ENCODE results near the gene DAPK2.

The DAPK2 gene

DNA sequence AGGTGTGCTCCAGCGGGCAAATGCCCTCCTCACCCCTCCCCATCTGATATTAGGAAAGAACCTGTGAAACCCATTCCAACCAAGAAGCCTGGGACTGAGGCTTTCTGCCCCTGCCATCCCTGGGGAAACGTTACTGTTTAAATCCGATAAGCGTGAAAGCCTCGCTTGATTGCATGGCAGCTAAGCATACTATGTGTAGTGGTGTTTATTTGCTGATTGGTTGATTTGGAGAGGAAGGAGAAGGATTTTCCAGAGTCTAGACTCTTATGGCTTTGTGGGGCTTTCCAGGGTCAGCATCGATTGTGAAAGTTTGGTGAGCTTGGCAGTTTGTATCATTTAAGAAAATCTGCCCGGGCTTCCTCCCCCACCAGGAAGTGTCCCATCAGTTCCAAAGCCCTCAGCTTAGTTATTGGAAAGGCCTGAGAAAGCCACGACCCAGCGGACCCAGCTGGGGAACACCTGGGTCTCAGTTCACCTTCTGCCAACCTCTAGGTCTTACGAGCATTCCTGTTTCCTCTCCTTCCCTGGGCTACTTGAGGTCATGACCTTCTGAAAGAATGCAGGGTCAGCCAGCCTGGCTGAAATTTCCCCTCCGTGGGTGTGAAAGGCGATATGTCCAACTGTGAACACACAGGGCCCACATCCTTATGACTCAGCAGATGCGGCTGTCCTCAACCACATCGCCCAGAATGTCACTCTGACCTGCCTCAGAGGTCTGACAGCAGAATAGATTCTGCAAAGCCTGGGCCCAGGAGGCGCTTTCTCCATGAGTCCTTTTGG is 149.8 kb downstream of the DAPK2 start:
- DNase-seq (ENCODE audit: low read depth in 1 of 2, low spot score in 1 of 2): no peak

- no peak for DNase-seq (ENCODE audit: low read depth in 1 of 2, low spot score in 1 of 2)
These were observed 150.5 kb downstream of the DAPK2 start for GRCh38 chr15:63895787-63896218.

GRCh38 chr15:63895194-63895593 is 151.1 kb downstream of the DAPK2 start:
- no peak for DNase-seq (ENCODE audit: low read depth in 1 of 2, low spot score in 1 of 2)

- no peak for DNase-seq (ENCODE audit: low read depth in 1 of 2, low spot score in 1 of 2)
These were observed 151.7 kb downstream of the DAPK2 start for GRCh38 chr15:63894662-63894949.

GRCh38 chr15:63893866-63894661 is 152.2 kb downstream of the DAPK2 start:
- DNase-seq (ENCODE audit: low read depth in 1 of 2, low spot score in 1 of 2): no peak

DNA sequence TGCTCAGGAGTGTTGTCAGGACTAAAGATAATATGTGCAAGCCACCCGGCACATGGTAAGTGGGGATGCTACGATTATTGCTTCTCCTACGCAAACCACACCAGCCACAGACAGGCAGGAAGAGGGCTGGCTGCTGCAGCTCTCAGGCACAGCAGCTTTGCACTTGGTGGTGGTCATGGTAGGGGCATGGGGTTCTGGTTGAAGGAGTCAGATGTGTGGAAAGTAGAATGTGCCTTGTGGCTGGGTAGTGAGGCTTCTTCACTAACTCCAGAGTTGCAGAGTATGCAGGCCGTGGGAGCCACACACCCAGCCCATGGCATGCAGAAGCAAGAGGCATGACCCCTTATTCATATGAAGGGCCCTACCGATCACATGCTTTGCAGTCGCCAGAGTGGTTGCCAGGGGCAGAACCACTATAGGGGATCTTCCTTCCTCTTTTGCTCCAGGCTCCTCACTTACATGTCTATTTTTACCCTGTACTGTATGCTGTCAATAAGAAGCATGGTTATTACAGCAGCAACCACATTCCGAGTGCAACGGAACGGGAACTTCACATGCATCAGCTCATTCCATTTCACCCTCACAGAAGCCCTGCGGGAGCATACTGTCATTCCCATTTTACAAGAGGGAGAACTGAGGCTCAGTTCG is 153.4 kb downstream of the DAPK2 start:
- peak; percentile 31 to 33 for DNase-seq (ENCODE audit: low read depth in 1 of 2, low spot score in 1 of 2)

- DNase-seq (ENCODE audit: low read depth in 1 of 2, low spot score in 1 of 2): no peak
These were observed 154.5 kb downstream of the DAPK2 start for GRCh38 chr15:63891768-63892133.

GRCh38 chr15:63891079-63891767 is 155.1 kb downstream of the DAPK2 start:
- DNase-seq (ENCODE audit: low read depth in 1 of 2, low spot score in 1 of 2): peak; percentile 40 to 66

DNA sequence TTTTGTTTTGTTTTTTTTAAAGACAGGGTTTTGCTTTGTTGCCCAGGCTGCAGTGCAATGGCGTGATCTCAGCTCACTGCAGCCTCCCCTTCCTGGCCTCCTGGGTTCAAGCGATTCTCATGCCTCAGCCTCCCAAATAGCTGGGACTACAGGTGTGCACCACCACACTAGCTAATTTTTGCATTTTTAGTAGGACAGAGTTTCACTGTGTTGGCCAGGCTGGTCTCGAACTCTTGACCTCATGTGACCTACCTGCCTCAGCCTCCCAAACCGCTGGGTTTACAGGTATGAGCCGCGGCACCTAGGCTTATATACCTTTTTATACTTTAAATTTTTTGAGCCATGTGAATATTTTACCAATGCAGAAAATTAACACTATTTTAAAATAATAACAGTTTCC is 155.7 kb downstream of the DAPK2 start:
- DNase-seq (ENCODE audit: low read depth in 1 of 2, low spot score in 1 of 2): no peak

- DNase-seq (ENCODE audit: low read depth in 1 of 2, low spot score in 1 of 2): no peak
These were observed 156.5 kb downstream of the DAPK2 start for GRCh38 chr15:63889831-63890230.

GRCh38 chr15:63888823-63889222 is 157.5 kb downstream of the DAPK2 start:
- no peak for DNase-seq (ENCODE audit: low read depth in 1 of 2, low spot score in 1 of 2)

GRCh38 chr15:63888146-63888545 is 158.1 kb downstream of the DAPK2 start:
- DNase-seq (ENCODE audit: low read depth in 1 of 2, low spot score in 1 of 2): no peak

DNA sequence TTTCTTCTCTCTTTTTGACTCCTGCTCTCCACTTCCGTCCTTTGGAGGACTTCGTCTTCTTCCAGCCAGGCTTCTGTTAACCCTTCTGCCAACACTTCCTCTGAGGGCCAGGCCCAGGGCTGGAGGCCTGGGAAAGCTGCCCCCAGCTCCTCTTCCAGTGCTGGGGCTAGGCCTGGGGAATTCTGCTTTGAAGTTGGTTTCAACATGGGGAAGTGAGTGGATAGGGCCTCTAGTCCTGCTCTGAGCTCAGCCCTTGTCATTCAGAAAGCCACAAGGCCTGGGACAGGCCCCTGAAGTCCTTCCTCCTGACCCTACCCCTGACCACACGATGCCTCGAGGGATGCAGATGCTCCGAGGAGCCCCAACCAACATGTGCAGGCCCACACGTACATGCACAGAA is 158.7 kb downstream of the DAPK2 start:
- DNase-seq (ENCODE audit: low read depth in 1 of 2, low spot score in 1 of 2): no peak

GRCh38 chr15:63884953-63885352 is 161.3 kb downstream of the DAPK2 start:
- DNase-seq (ENCODE audit: low read depth in 1 of 2, low spot score in 1 of 2): no peak

GRCh38 chr15:63881431-63881830 is 164.9 kb downstream of the DAPK2 start:
- DNase-seq (ENCODE audit: low read depth in 1 of 2, low spot score in 1 of 2): no peak

DNA sequence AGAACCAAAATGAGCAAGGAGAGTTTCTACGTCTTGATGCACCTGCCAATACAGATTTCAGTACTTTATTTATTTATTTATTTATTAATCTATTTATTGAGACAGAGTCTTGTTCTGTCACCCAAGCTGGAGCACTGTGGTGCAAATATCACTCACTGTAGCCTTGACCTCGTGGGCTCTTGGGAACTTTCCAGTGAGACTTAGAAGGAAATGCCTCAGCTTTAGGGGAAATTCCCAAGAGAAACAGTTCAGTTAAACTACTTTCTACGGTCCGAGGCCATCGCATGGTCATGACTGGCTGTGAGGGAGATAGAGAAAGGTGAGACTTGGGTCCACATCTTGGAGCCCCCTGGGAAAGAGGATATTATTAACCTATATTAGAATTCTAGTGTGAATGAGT is 165.5 kb downstream of the DAPK2 start:
- DNase-seq (ENCODE audit: low read depth in 1 of 2, low spot score in 1 of 2): no peak

- no peak for DNase-seq (ENCODE audit: low read depth in 1 of 2, low spot score in 1 of 2)
These were observed 166.3 kb downstream of the DAPK2 start for GRCh38 chr15:63879995-63880394.

DNA sequence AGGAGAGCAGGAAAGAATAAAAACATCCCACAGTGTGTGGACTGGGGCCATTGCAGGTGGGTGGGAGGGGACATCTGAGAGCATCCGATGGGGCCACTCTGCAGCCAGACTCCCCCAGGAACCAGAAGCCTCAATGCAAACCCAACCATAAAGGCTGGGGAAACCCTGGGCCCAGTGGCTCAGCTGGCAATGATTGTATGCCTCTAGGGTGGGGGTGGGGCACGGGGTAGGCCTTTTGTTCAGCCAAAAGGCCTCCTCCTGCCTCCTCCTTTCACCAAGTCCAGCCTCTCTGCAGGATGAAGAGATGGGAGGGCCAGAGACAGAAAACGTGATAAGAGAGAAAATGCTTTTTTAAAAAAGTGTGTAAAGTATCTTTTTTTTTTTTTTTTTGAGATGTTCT is 167.1 kb downstream of the DAPK2 start:
- no peak for DNase-seq (ENCODE audit: low read depth in 1 of 2, low spot score in 1 of 2)

GRCh38 chr15:63877713-63878271 is 168.5 kb downstream of the DAPK2 start:
- DNase-seq (ENCODE audit: low read depth in 1 of 2, low spot score in 1 of 2): no peak

DNA sequence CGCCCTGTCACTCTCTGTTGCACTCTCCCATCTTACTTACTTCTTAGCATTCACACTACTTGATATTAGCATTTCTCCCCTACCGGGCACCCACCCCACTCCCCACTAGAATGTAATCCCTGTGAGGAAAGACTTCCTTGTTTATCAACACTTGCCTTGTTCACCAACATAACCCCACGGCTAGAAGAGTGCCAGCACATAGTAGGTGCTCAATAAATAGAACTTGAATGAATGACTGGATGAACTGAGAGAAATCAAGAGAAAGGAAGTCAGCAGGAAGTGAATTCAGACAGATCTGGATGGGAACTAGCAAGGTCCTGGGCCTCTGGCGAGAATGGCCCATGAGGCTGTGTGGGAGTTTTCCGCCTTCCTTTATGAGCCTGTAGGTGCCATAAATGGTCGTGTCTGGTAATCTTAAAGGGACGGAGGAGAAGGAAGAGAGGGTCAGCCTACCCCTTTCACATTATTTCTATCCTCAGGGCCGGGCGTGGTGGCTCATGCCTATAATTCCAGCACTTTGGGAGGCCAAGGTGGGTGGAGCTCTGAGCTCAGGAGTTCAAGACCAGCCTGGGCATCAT is 170.1 kb downstream of the DAPK2 start:
- no peak for DNase-seq (ENCODE audit: low read depth in 1 of 2, low spot score in 1 of 2)

DNA sequence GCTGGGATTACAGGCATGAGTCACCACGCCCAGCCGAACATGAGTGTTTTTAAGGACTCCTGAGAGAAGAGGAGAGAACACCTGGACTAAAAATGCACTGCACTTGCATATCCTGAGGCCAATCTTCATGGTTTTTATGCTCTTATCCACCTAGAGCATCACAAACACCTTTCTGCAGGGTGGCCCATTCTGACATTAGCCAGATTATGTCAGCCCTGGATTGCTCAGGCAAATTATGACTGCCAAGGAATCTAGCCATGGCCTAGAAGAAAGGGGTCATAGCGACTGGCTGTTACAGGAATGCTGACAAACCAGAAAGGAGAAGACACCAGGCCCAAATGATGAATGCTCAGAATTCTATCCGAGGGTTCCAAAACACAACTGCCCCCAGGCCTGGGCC is 171.7 kb downstream of the DAPK2 start:
- no peak for DNase-seq (ENCODE audit: low read depth in 1 of 2, low spot score in 1 of 2)

Measured in stimulated activated CD4-positive, alpha-beta T cell treated with anti-CD3 and anti-CD28 coated beads, Interleukin-15, amount 100 ng/mL, for 1 hour (primary cell).